ENCODE measurements around the gene LRCH1. TPM values are rescaled to one million over a fixed set of nuclear protein-coding genes. Genes with fewer than 3 reads are reported as not detected.

The LRCH1 gene
- total and polyA plus RNA-seq, 2 of the 13 experiments (the other 11 are each of a cell fraction or from before 2014, with no cell fraction given): 4.1 to 12.6 TPM

- no peak for FAIRE-seq
- H3K79me2 ChIP-seq (ENCODE audit: insufficient read depth, low read length): peaks cover 45% of the 10 kb centered on the region
Observed at GRCh38 chr13:46633416-46633815, 80.4 kb downstream of the LRCH1 start.

More at GRCh38 chr13:46633416-46633815, 80.4 kb downstream of the LRCH1 start:
- H3K27ac ChIP-seq (ENCODE audit: extremely low read length, insufficient read depth, low read length): no peak overlapping the region
- H3K4me1 ChIP-seq (ENCODE audit: insufficient read depth, low read length): peaks cover 17% of the 10 kb centered on the region
- H2AFZ ChIP-seq (ENCODE audit: low read length): no peak overlapping the region
- H3K4me2 ChIP-seq (ENCODE audit: low read depth, low read length): no peak overlapping the region
- in situ Hi-C loops (cut with HindIII; ENCODE audit: extremely low pct_ligation_motif_present, low pct_unique_long_range_greater_than_20kb): no loop called here
- no peak for TF ChIP-seq ZNF841 (CRISPR knock-in tag; IDR thresholded peaks at IDR 0.05; ENCODE audit: borderline replicate concordance)
- no peak for TF ChIP-seq CENPBD1 (CRISPR knock-in tag; IDR thresholded peaks at IDR 0.05; ENCODE audit: borderline replicate concordance, low read depth)
- no peak for TF ChIP-seq GPBP1L1 (CRISPR knock-in tag; IDR thresholded peaks at IDR 0.05)
- TF ChIP-seq ZNF557 (CRISPR knock-in tag; IDR thresholded peaks at IDR 0.05): no peak
- TF ChIP-seq SMARCE1 (IDR thresholded peaks at IDR 0.05; ENCODE audit: borderline replicate concordance): no peak
- TF ChIP-seq ZNF546 (CRISPR knock-in tag; conservative IDR thresholded peaks at IDR 0.05): no peak
- no peak for TF ChIP-seq ZNF180 (CRISPR knock-in tag; IDR thresholded peaks at IDR 0.05; ENCODE audit: borderline replicate concordance, low read depth)
- no peak for TF ChIP-seq BORCS8-MEF2B (CRISPR knock-in tag; IDR thresholded peaks at IDR 0.05)
- no peak for TF ChIP-seq ZNF710 (CRISPR knock-in tag; IDR thresholded peaks at IDR 0.05; ENCODE audit: borderline replicate concordance)
- TF ChIP-seq TSC22D2 (CRISPR knock-in tag; IDR thresholded peaks at IDR 0.05; ENCODE audit: borderline replicate concordance): no peak
- no peak for TF ChIP-seq HNRNPK (IDR thresholded peaks at IDR 0.05; ENCODE audit: low read depth, low read length, poor library complexity, severe bottlenecking)
- no peak for TF ChIP-seq LCORL (IDR thresholded peaks at IDR 0.05)
- TF ChIP-seq LCORL (CRISPR knock-in tag; IDR thresholded peaks at IDR 0.05): no peak
- TF ChIP-seq NCOA2 (CRISPR knock-in tag; IDR thresholded peaks at IDR 0.05): no peak
- no peak for TF ChIP-seq TCF7 (IDR thresholded peaks at IDR 0.05; ENCODE audit: low read depth)
- no peak for TF ChIP-seq ARNT (IDR thresholded peaks at IDR 0.05)
- TF ChIP-seq ZNF672 (CRISPR knock-in tag; IDR thresholded peaks at IDR 0.05): no peak
- no peak for TF ChIP-seq REPIN1 (CRISPR knock-in tag; IDR thresholded peaks at IDR 0.05; ENCODE audit: borderline replicate concordance, low read depth)
- H3K9ac ChIP-seq (ENCODE audit: insufficient read depth, low read depth, low read length): no peak overlapping the region
- BruUV-seq (replicated peaks): no TSS peak
- ATAC-seq (no peak), DNase-seq (ENCODE audit: low spot score) (peak; percentile 12)
- H3K27me3 ChIP-seq (ENCODE audit: control insufficient read depth in 1 of 2, insufficient read depth in 2 of 2, low read length in 2 of 2): no peaks in the 10 kb centered on the region
- CTCF ChIA-PET (ENCODE audit: low intra/inter-chr PET ratio, low total read pairs): no interaction called here
- WGBS (ENCODE audit: low lambda C conversion rate): 100% methylated on average over 3 of the region's 3 CpGs
- H3K36me3 ChIP-seq (replicated peaks in 1 of 2; ENCODE audit: control insufficient read depth in 1 of 2, insufficient read depth in 2 of 2, low read length in 2 of 2): no peaks in the 10 kb centered on the region; a peak in 1 of 5 replicates
- no peaks in the 10 kb centered on the region for H4K20me1 ChIP-seq (ENCODE audit: insufficient read depth, low read length)
- POLR2A ChIA-PET: no interaction called here
- intact Hi-C loops (cut with micrococcal nuclease; ENCODE audit: unreplicated experiment): no loop called here
- H3K4me3 ChIP-seq (replicated peaks in 1 of 3; ENCODE audit: insufficient read depth in 1 of 3, low read depth in 2 of 3, low read length in 3 of 3): no peak overlapping the region
- no peaks in the 10 kb centered on the region for H3K9me3 ChIP-seq (ENCODE audit: low read length)

Data from HepG2 (cell line).